Uterus (tissue), 4 donors: ENCODE data around the gene CALM1. TPM values are rescaled to one million over a fixed set of nuclear protein-coding genes. Genes with fewer than 3 reads are reported as not detected.
A peak's percentile ranks its signal among the peaks of the same experiment; 100 is the strongest.

Source experiments
- DNase-seq, 2 donors: peaks; one replicate each; pipeline ENCODE4 v3.0.0-alpha.2; 2019 to 2020
- H3K27ac ChIP-seq, 2 donors: fragments of 200-600 bp; sonication (generic); 1 replicate in 1 of 2; 2 replicates in 1 of 2; pipeline ENCODE4 v1.5.1; 2016 to 2018
- H3K27me3 ChIP-seq, 2 donors: fragments of 200-600 bp; sonication (generic); one replicate each; pipeline ENCODE4 v1.5.1; 2018 to 2019; ENCODE audit warnings: control low read depth in 1 of 2
- H3K36me3 ChIP-seq, 2 donors: fragments of 200-600 bp; sonication (generic); one replicate each; pipeline ENCODE4 v1.5.1; 2019; ENCODE audit warnings: control low read depth in 1 of 2
- H3K4me1 ChIP-seq, 2 donors: fragments of 200-600 bp; sonication (generic); one replicate each; pipeline ENCODE4 v1.5.1; 2018 to 2019; ENCODE audit warnings: control low read depth in 1 of 2
- H3K4me3 ChIP-seq, 2 donors: fragments of 200-600 bp; sonication (generic); 1 replicate in 1 of 2; 2 replicates in 1 of 2; pipeline ENCODE4 v1.5.1; 2018 to 2019; ENCODE audit warnings: mild to moderate bottlenecking in 1 of 2
- H3K9me3 ChIP-seq, 2 donors: fragments of 200-600 bp; sonication (generic); one replicate each; pipeline ENCODE4 v1.5.1; 2019; ENCODE audit warnings: control low read depth in 1 of 2
- POLR2A ChIP-seq, 2 donors: fragments of 450-650 bp; IDR thresholded peaks; one replicate each; pipeline ENCODE4 v1.6.1; 2016; ENCODE audit warnings: antibody characterized with exemption in 2 of 2, mild to moderate bottlenecking in 1 of 2, moderate library complexity in 1 of 2
- intact Hi-C: fragments of 100-400 bp; cut with DNase I; formaldehyde crosslinking; loops from one replicate; pipeline ENCODE4 v1.15.1; 2023; ENCODE audit warnings: low total_unique reads
- total RNA-seq, 4 donors: library from RNA; depleted of rRNA in 3 of 4; stranded (reverse); fragments of >200 nt in 3 of 4; gene quantifications; one replicate each; pipeline versions ENCODE4 v1.1.0 to v1.2.4, GENCODE V29; 2014 to 2023
- TF ChIP-seq, protein P1 (sequence below), 4 experiments: fragments of 200-600 bp in 2 of 4; fragments of 450-650 bp in 2 of 4; sonication (generic) in 2 of 4; IDR thresholded peaks; one replicate each; pipeline ENCODE4 v1.5.1; 2016 to 2019; ENCODE audit warnings: antibody characterized with exemption in 4 of 4, mild to moderate bottlenecking in 2 of 4, moderate library complexity in 1 of 4
- donor health status: DM: yes; HTN: yes; CAD: no.

The CALM1 gene
- total RNA-seq, 4 donors from 2014 or later, result 155 to 248 (median 201) TPM

DNA sequence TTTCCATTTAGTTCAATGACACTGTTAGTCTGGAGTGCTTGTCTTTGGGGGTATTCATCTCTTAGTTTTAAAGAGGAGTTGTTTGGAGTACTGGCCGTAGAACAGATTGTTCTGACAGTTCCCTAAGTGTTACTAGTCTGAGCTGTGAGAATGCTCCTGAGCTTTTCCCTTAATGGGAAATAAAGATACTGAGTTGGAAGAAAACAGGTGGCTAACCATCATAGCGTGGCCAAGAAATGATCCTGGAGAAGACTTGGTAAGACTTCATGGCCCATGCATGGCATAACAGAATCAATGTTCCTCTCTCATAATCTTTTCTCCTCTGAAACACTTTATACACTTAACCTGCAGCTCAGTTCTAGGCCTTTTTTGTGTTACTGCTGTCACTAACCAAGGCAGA lies 6.2 kb downstream of the CALM1 start:
- H3K36me3 ChIP-seq, result no peaks in the 10 kb centered on the region
- DNase-seq, result no peak
- no peak overlapping the region for H3K27ac ChIP-seq
- no peaks in the 10 kb centered on the region for H3K27me3 ChIP-seq
- TF ChIP-seq POLR2A (IDR thresholded peaks at IDR 0.05), result no peak
- TF ChIP-seq, protein P1, sequence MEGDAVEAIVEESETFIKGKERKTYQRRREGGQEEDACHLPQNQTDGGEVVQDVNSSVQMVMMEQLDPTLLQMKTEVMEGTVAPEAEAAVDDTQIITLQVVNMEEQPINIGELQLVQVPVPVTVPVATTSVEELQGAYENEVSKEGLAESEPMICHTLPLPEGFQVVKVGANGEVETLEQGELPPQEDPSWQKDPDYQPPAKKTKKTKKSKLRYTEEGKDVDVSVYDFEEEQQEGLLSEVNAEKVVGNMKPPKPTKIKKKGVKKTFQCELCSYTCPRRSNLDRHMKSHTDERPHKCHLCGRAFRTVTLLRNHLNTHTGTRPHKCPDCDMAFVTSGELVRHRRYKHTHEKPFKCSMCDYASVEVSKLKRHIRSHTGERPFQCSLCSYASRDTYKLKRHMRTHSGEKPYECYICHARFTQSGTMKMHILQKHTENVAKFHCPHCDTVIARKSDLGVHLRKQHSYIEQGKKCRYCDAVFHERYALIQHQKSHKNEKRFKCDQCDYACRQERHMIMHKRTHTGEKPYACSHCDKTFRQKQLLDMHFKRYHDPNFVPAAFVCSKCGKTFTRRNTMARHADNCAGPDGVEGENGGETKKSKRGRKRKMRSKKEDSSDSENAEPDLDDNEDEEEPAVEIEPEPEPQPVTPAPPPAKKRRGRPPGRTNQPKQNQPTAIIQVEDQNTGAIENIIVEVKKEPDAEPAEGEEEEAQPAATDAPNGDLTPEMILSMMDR (IDR thresholded peaks at IDR 0.05), result no peak
- no peaks in the 10 kb centered on the region for H3K9me3 ChIP-seq
- H3K4me1 ChIP-seq, result peaks cover 0 to 4% of the 10 kb centered on the region in 2 donors
- no peak overlapping the region for H3K4me3 ChIP-seq
- intact Hi-C loops, result loop anchor here (10.0 kb wide), 1 partner anchor 292 kb away; no protein-coding TSS in a partner anchor

DNA sequence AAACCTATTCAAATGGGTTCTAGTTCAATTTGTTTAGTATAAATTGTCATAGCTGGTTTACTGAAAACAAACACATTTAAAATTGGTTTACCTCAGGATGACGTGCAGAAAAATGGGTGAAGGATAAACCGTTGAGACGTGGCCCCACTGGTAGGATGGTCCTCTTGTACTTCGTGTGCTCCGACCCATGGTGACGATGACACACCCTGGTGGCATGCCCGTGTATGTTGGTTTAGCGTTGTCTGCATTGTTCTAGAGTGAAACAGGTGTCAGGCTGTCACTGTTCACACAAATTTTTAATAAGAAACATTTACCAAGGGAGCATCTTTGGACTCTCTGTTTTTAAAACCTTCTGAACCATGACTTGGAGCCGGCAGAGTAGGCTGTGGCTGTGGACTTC lies 8.3 kb downstream of the CALM1 start:
- no peak for DNase-seq
- H3K27me3 ChIP-seq, result no peaks in the 10 kb centered on the region
- no peaks in the 10 kb centered on the region for H3K9me3 ChIP-seq
- intact Hi-C loops, result loop anchor here (5.0 to 10.0 kb wide), 2 partner anchors 123 to 290 kb away; no protein-coding TSS in a partner anchor
- H3K36me3 ChIP-seq, result no peaks in the 10 kb centered on the region
- TF ChIP-seq, protein P1 (IDR thresholded peaks at IDR 0.05), result no peak
- TF ChIP-seq POLR2A (IDR thresholded peaks at IDR 0.05), result no peak
- H3K4me3 ChIP-seq, result no peak overlapping the region
- H3K27ac ChIP-seq, result no peak overlapping the region
- H3K4me1 ChIP-seq, result peaks cover 0 to 4% of the 10 kb centered on the region in 2 donors

DNA sequence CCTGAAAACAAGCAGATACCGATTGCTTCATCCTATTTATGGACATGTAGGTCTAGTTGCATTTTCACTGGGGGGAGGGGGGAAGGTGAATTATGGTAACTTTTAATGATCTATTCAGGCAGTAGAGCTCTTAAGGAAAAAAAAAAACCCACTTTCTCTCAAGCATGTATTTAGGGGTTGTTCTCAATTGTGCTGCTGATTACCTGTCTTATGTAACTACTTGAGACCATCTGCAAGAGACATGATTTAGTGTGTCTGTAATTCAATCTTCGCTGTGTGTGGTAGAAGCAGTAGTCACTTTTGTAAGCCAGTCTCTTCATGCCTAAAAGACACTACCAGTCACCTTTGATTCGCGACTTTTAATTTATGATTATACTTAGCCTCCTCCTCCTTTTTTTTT lies 8.9 kb downstream of the CALM1 start:
- DNase-seq, result no peak
- TF ChIP-seq, protein P1 (IDR thresholded peaks at IDR 0.05), result no peak
- no peak for TF ChIP-seq POLR2A (IDR thresholded peaks at IDR 0.05)
- no peaks in the 10 kb centered on the region for H3K36me3 ChIP-seq
- no peak overlapping the region for H3K4me3 ChIP-seq
- intact Hi-C loops, result loop anchor here (5.0 to 10.0 kb wide), 2 partner anchors 123 to 289 kb away; no protein-coding TSS in a partner anchor
- no peaks in the 10 kb centered on the region for H3K9me3 ChIP-seq
- H3K27me3 ChIP-seq, result no peaks in the 10 kb centered on the region
- peaks cover 0 to 4% of the 10 kb centered on the region in 2 donors for H3K4me1 ChIP-seq
- H3K27ac ChIP-seq, result peak overlapping the region in 1 of 2 donors; percentile 9

DNA sequence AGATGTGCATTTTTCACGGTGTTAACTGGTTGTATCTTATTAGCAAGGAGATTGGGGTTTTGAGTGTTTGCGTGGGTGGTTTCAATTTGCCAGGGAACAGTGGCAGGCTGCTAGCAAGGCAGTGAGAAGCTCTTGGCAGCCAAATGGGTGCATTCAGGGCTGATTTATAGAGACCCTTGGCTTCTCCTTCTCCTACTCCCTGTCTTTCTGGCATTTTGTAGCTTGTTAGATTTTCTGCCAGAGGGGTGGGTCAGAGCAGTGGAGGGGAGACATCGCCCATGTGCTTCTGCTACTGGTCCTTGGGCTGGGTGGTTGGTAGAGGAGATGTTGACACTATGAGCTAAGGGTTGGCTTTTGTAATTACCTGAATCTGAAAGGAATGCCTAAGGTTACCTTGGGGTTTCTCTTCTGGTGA lies 9.6 kb downstream of the CALM1 start:
- Histone ChIP-seq H3K4me3 (no peak overlapping the region), H3K27ac (peak overlapping the region in 1 of 2 donors; percentile 9), H3K9me3 (no peaks in the 10 kb centered on the region), H3K27me3 (no peaks in the 10 kb centered on the region), H3K36me3 (no peaks in the 10 kb centered on the region), H3K4me1 (peaks cover 0 to 4% of the 10 kb centered on the region in 2 donors)
- no peak for DNase-seq
- intact Hi-C loops, result loop anchor here (5.0 to 10.0 kb wide), 2 partner anchors 124 to 288 kb away; no protein-coding TSS in a partner anchor
- TF ChIP-seq POLR2A (IDR thresholded peaks at IDR 0.05), result no peak
- TF ChIP-seq, protein P1 (IDR thresholded peaks at IDR 0.05), result no peak

DNA sequence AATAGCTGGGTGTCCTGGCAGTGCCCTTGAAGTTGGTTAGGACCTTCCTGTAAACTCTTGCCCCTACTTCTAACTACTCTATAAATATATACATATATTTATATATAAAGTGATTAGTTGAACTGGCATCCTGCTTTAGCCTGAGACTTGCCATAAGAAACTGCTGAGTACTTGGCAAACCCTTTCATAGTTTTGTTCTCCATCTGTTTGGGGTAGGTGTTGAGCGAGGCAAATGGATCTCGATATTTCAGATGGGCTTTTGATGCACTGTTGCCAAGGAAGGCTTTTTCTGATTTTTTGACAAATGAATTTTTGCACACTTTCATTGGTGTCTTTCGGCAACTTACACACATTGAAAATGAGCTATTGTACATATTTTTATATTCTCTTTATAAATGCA lies 10.4 kb downstream of the CALM1 start:
- no peaks in the 10 kb centered on the region for H3K27me3 ChIP-seq
- no peak for DNase-seq
- H3K9me3 ChIP-seq, result no peaks in the 10 kb centered on the region
- intact Hi-C loops, result loop anchor here (5.0 to 10.0 kb wide), 2 partner anchors 125 to 288 kb away; no protein-coding TSS in a partner anchor
- peaks cover 0 to 4% of the 10 kb centered on the region in 2 donors for H3K4me1 ChIP-seq
- no peaks in the 10 kb centered on the region for H3K36me3 ChIP-seq
- no peak overlapping the region for H3K27ac ChIP-seq
- no peak overlapping the region for H3K4me3 ChIP-seq
- TF ChIP-seq, protein P1 (IDR thresholded peaks at IDR 0.05), result no peak
- TF ChIP-seq POLR2A (IDR thresholded peaks at IDR 0.05), result no peak
